Endothelial cell of umbilical vein (primary cell): ENCODE measurements around the gene MYCBP2. TPM values are rescaled to one million over a fixed set of nuclear protein-coding genes. Genes with fewer than 3 reads are reported as not detected.

ENCODE experiments used
- BruUV-seq: library from RNA; stranded (reverse); fragments of 400-500 nt; replicated peaks from 2 replicates; lab custom pipeline; 2021; lab: Mats Ljungman, UMichigan
- CTCF ChIA-PET: fragments of 300-600, 350-600 bp; sonication (Branson Sonifier 250); formaldehyde crosslinking; loops from one replicate; lab custom pipeline; 2021; ENCODE audit warnings: antibody characterized with exemption, inconsistent platforms; lab: Charles Lee
- POLR2A ChIA-PET: fragments of 300-600, 350-600 bp; sonication (Branson Sonifier 250); formaldehyde crosslinking; loops from one replicate; lab custom pipeline; 2021; ENCODE audit warnings: antibody characterized with exemption, inconsistent platforms; lab: Charles Lee
- DNase-seq: peaks from one replicate; pipeline ENCODE4 v3.0.0-alpha.2; 2011; ENCODE audit warnings: low read depth, low spot score
- FAIRE-seq: peaks from 2 replicates; lab custom pipeline; 2011; peaks lifted over from hg19 to GRCh38; lab: Jason Lieb, UNC
- H2AFZ ChIP-seq: 2 replicates; pipeline ENCODE4 v1.6.0; 2012; ENCODE audit warnings: low read depth, low read length, control low read depth, inconsistent platforms
- H3K27ac ChIP-seq: 2 replicates; pipeline ENCODE4 v1.5.1; 2011; ENCODE audit warnings: low read depth, mild to moderate bottlenecking, control low read depth, low read length, moderate library complexity; ENCODE audit not compliant: insufficient read depth
- H3K27me3 ChIP-seq, 2 experiments: 2 replicates each; pipeline versions ENCODE4 v1.6.0 to v1.6.1; 2011; ENCODE audit warnings: low read length in 2 of 2, mixed read lengths in 1 of 2; ENCODE audit not compliant: control insufficient read depth in 2 of 2, insufficient read depth in 2 of 2
- H3K36me3 ChIP-seq, 2 experiments: 2 replicates in 1 of 2; 3 replicates in 1 of 2; pipeline ENCODE4 v1.5.1; 2011; ENCODE audit warnings: low read length in 2 of 2, mild to moderate bottlenecking in 1 of 2, moderate library complexity in 1 of 2; ENCODE audit not compliant: control insufficient read depth in 2 of 2, insufficient read depth in 2 of 2; ENCODE audit errors: extremely low read depth in 1 of 2
- H3K4me1 ChIP-seq: 3 replicates; pipeline ENCODE4 v1.5.1; 2011; ENCODE audit warnings: mild to moderate bottlenecking, low read length; ENCODE audit not compliant: control insufficient read depth, insufficient read depth; ENCODE audit errors: extremely low read depth
- H3K4me2 ChIP-seq: 2 replicates; pipeline ENCODE4 v1.6.1; 2011; ENCODE audit warnings: low read length, control low read depth, mixed read lengths; ENCODE audit not compliant: insufficient read depth
- H3K4me3 ChIP-seq, 3 experiments: fragments of 200-600 bp in 1 of 3; sonication (generic), shearing (Covaris generic) in 1 of 3; replicated peaks in 1 of 3; 2 replicates each; pipeline ENCODE4 v1.5.1; 2011 to 2016; ENCODE audit warnings: control low read depth in 3 of 3, low read length in 3 of 3, mild to moderate bottlenecking in 2 of 3, inconsistent platforms in 1 of 3, low read depth in 1 of 3, moderate library complexity in 1 of 3; ENCODE audit not compliant: insufficient read depth in 1 of 3
- H3K79me2 ChIP-seq: 2 replicates; pipeline ENCODE4 v1.6.0; 2012; ENCODE audit warnings: low read length, inconsistent platforms; ENCODE audit not compliant: control insufficient read depth, insufficient read depth
- H3K9ac ChIP-seq: replicated peaks from 2 replicates; pipeline ENCODE3; 2011; ENCODE audit warnings: low read length, control low read depth; ENCODE audit not compliant: insufficient read depth; ENCODE audit errors: extremely low read depth
- H3K9me1 ChIP-seq: replicated peaks from 3 replicates; pipeline ENCODE4 v1.6.0; 2011; ENCODE audit warnings: mild to moderate bottlenecking, low read length; ENCODE audit not compliant: control insufficient read depth, insufficient read depth; ENCODE audit errors: extremely low read depth
- H3K9me3 ChIP-seq: replicated peaks from 2 replicates; pipeline ENCODE4 v1.5.1; 2012; ENCODE audit warnings: low read length, inconsistent platforms; ENCODE audit not compliant: control insufficient read depth, insufficient read depth
- H4K20me1 ChIP-seq: replicated peaks from 2 replicates; pipeline ENCODE3; 2011; ENCODE audit warnings: mild to moderate bottlenecking, low read length; ENCODE audit not compliant: control insufficient read depth, insufficient read depth; ENCODE audit errors: extremely low read depth
- CTCF ChIP-seq, 2 donors: IDR thresholded peaks; 1 replicate in 1 of 2; 2 replicates in 1 of 2; pipeline ENCODE4 v1.5.1; 2011; ENCODE audit warnings: low read length in 2 of 2, mild to moderate bottlenecking in 2 of 2, moderate library complexity in 2 of 2, control low read depth in 1 of 2, inconsistent platforms in 1 of 2, low read depth in 1 of 2; ENCODE audit not compliant: insufficient read depth in 1 of 2; ENCODE audit errors: extremely low read depth in 1 of 2
- EZH2 ChIP-seq: IDR thresholded peaks from 2 replicates; pipeline ENCODE4 v1.6.1; 2012; ENCODE audit warnings: borderline replicate concordance, low read depth, mild to moderate bottlenecking, moderate library complexity, low read length, inconsistent platforms; ENCODE audit not compliant: severe bottlenecking
- FOS ChIP-seq: IDR thresholded peaks from 2 replicates; pipeline ENCODE4 v1.6.1; 2011; ENCODE audit warnings: mild to moderate bottlenecking, low read length, moderate library complexity, borderline replicate concordance; ENCODE audit not compliant: insufficient read depth
- GATA2 ChIP-seq: IDR thresholded peaks from 2 replicates; pipeline ENCODE4 v1.7.0; 2011; ENCODE audit warnings: low read depth, mild to moderate bottlenecking, moderate library complexity, mixed read lengths, low read length; ENCODE audit not compliant: insufficient read length, insufficient read depth
- JUN ChIP-seq: IDR thresholded peaks from 2 replicates; pipeline ENCODE4 v1.6.1; 2011; ENCODE audit warnings: borderline replicate concordance, low read depth; ENCODE audit not compliant: insufficient read length, insufficient read depth
- MYC ChIP-seq: IDR thresholded peaks from one replicate; pipeline ENCODE4 v1.6.1; 2011; ENCODE audit warnings: mild to moderate bottlenecking, low read depth, low read length
- POLR2A ChIP-seq: IDR thresholded peaks from 2 replicates; pipeline ENCODE4 v1.6.1; 2012; ENCODE audit warnings: low read depth, mild to moderate bottlenecking, control low read depth, low read length
- POLR2AphosphoS5 ChIP-seq: IDR thresholded peaks from 2 replicates; pipeline ENCODE4 v1.6.1; 2012; ENCODE audit warnings: low read depth, mild to moderate bottlenecking, control low read depth, low read length, moderate library complexity; ENCODE audit not compliant: insufficient read depth
- dilution Hi-C: fragments of 300-500 bp; cut with MboI; formaldehyde crosslinking; loops from one replicate; pipeline ENCODE4 v1.15.0; 2019; ENCODE audit warnings: low sequenced_read_pairs; ENCODE audit not compliant: extremely low pct_ligation_motif_present
- intact Hi-C: fragments of 100-400 bp; cut with micrococcal nuclease; formaldehyde crosslinking; loops from one replicate; pipeline ENCODE4 v1.10.0; 2022
- polyA plus RNA-seq, 4 experiments: library from polyadenylated mRNA; depleted of rRNA in 3 of 4; stranded (reverse) in 3 of 4; unstranded in 1 of 4; fragments of >200 nt; gene quantifications; 2 replicates each; pipeline versions ENCODE4 v1.2.1 to v1.2.3, GENCODE V29; 2011 to 2012; ENCODE audit warnings: missing spikeins in 1 of 4
- total RNA-seq: library from RNA; stranded (reverse); gene quantifications from 2 replicates; pipeline ENCODE4 v1.2.3, GENCODE V29; 2021
- TF ChIP-seq, protein P1 (sequence below): IDR thresholded peaks from 2 replicates; pipeline ENCODE4 v1.6.1; 2011; ENCODE audit not compliant: insufficient read depth, insufficient read length

Gene MYCBP2
- total and polyA plus RNA-seq, 2 donors (not counting 3 experiments of a cell fraction or from before 2014, with no cell fraction given), result 30.5 to 89.8 TPM

DNA sequence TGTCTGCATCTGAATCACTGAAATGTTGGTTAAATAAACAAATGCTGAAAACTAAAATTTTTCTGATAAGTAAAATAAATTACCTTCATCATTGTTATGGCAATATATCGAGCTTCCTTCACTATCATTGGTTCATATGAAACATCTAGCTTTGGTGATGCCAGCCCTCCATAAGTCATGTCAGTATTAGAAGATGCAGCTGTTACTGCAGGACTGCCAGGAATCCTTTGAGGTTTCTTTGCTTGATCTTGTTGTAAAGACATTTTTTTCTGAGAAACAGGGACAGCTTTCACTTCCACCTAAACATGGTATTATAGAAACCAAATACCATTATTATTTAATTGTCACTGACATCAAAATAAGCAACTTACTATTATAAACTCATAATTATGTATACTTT, 176.2 kb downstream of the MYCBP2 start:
- ChIA-PET CTCF (interaction anchor here (0.5 to 1.2 kb wide), 2 partner anchors 19 to 26 kb away, joined by 3 read pairs; no protein-coding TSS in a partner anchor), POLR2A (no interaction called here)
- Histone ChIP-seq H3K9me1 (peaks cover 3% of the 10 kb centered on the region), H3K36me3 (peaks cover 3 to 7% of the 10 kb centered on the region in 2 experiments), H4K20me1 (no peaks in the 10 kb centered on the region), H3K4me2 (no peak overlapping the region), H3K9me3 (no peaks in the 10 kb centered on the region), H2AFZ (no peak overlapping the region), H3K4me1 (no peaks in the 10 kb centered on the region), H3K27ac (no peak overlapping the region), H3K9ac (no peak overlapping the region), H3K4me3 (no peak overlapping the region), H3K79me2 (no peaks in the 10 kb centered on the region), H3K27me3 (no peaks in the 10 kb centered on the region)
- no peak for FAIRE-seq
- dilution Hi-C loops (no loop called here), intact Hi-C loops (no loop called here)
- no peak for DNase-seq
- no peak for TF ChIP-seq MYC
- TF ChIP-seq JUN, result no peak
- TF ChIP-seq POLR2AphosphoS5, result no peak
- no peak for TF ChIP-seq FOS
- TF ChIP-seq CTCF (IDR thresholded peaks at IDR 0.05; ENCODE audit: extremely low read depth in 1 of 2, insufficient read depth in 1 of 2, low read depth in 1 of 2, low read length in 2 of 2), result no peak
- TF ChIP-seq POLR2A, result no peak
- no peak for TF ChIP-seq EZH2
- TF ChIP-seq, protein P1, sequence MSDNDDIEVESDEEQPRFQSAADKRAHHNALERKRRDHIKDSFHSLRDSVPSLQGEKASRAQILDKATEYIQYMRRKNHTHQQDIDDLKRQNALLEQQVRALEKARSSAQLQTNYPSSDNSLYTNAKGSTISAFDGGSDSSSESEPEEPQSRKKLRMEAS, result no peak
- no peak for TF ChIP-seq GATA2
- BruUV-seq, result no TSS peak
